ENCODE results near the gene TDRD12.
"Not testable (repeated sequence)": the region's sequence is repeated elsewhere in the genome, so short reads cannot be mapped to it uniquely, and the experiment has no call there.

The TDRD12 gene

DNA sequence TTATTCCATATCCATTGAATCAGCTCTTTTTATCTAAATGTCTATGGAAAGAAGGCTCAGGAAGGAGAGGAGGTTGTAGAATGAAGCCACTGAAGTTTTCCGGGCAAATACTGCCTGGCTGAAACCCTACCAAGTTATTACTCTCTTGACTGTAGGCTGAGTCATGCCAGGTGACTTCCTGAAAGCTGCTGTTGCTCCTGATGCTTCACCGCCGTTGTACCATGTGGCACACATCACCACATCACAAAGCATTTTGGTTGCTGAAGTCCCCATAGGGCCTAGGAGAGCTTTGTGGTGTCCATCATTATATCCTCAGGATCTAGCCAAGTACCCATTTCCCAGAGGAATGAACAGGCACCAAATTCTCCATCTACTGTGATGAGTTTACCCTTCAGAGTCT lies 11.1 kb upstream of the TDRD12 start:
- peak; percentile 93 for ATAC-seq
- H3K27me3 Mint-ChIP-seq: no peaks in the 10 kb centered on the region
- peak overlapping the region; percentile 44 for H3K27ac Mint-ChIP-seq
- H3K9me3 Mint-ChIP-seq: peaks cover 10% of the 10 kb centered on the region
- peaks cover 21% of the 10 kb centered on the region for H3K4me1 Mint-ChIP-seq
- no peak overlapping the region for H3K4me3 Mint-ChIP-seq
- peaks cover 45% of the 10 kb centered on the region for H3K36me3 Mint-ChIP-seq (ENCODE audit: low read depth)
- peak; percentile 20 for DNase-seq

DNA sequence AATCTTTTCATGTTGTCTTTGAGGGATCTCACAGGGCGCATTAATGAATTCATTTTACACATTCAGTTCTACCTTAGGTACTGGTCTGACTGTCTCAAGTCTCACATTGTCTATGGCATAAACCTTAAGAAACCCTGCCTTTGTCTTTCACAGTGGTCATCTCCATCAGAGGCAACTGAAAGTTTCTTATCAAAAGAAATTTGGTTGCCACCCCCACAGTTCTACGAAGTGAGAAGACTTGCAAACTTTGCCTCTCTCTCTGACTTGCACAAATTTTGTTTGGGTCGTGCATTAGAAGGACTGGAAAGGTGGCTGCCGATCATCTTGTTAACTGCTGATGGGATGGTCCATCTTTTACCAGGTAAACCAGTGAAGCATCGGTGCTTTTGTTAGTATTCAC lies 10.5 kb upstream of the TDRD12 start:
- ATAC-seq: no peak
- H3K36me3 Mint-ChIP-seq (ENCODE audit: low read depth): peaks cover 44% of the 10 kb centered on the region
- H3K27ac Mint-ChIP-seq: peak overlapping the region; percentile 44
- no peak for DNase-seq
- peaks cover 7% of the 10 kb centered on the region for H3K9me3 Mint-ChIP-seq
- H3K4me1 Mint-ChIP-seq: peaks cover 21% of the 10 kb centered on the region
- no peak overlapping the region for H3K4me3 Mint-ChIP-seq
- H3K27me3 Mint-ChIP-seq: no peaks in the 10 kb centered on the region

DNA sequence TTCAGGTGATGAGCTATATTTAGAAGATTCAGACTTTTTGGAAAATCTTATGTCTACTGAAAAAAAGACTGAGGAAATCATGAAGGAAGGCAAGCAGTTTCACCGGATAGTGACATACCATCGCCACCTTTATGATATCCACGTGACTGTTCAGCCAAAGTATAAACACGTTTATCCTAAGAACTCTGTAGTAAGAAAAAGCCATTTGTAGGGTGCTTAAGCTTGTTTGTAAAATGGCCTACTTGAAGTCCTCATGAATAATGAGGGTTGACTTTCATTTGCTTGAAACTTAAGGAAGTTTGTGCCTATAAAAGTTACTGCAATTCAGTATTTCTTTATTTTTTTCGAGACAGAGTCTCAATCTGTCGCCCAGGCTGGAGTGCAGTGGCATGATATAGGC lies 7.8 kb upstream of the TDRD12 start:
- DNase-seq (no peak), ATAC-seq (no peak)
- no peaks in the 10 kb centered on the region for H3K27me3 Mint-ChIP-seq
- H3K9me3 Mint-ChIP-seq: no peaks in the 10 kb centered on the region
- H3K36me3 Mint-ChIP-seq (ENCODE audit: low read depth): peaks cover 32% of the 10 kb centered on the region
- peaks cover 15% of the 10 kb centered on the region for H3K4me1 Mint-ChIP-seq
- H3K4me3 Mint-ChIP-seq: no peak overlapping the region
- no peak overlapping the region for H3K27ac Mint-ChIP-seq

DNA sequence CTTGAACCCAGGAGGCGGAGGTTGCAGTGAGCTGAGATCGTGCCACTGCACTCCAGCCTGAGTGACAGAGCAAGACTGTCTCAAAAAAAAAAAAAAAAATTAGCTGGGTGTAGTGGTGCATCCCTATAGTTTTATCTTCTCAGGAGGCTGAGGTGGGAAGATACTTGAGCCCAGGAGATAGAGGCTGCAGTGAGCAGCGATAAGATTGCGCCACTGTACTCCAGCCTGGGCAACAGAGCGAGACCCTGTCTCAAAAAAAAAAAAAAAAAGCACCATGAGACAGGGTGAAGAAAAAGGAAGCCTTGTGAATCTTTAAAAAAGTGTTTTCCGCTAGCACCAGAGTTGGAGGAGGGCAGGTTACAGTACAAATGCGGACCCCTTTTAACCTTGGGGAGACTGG lies 3.4 kb upstream of the TDRD12 start:
- not testable (repeated sequence) for H3K4me3 Mint-ChIP-seq, H3K27ac Mint-ChIP-seq, DNase-seq, H3K9me3 Mint-ChIP-seq, H3K4me1 Mint-ChIP-seq, ATAC-seq, H3K27me3 Mint-ChIP-seq
- H3K36me3 Mint-ChIP-seq (ENCODE audit: low read depth): peaks cover 18% of the 10 kb centered on the region

DNA sequence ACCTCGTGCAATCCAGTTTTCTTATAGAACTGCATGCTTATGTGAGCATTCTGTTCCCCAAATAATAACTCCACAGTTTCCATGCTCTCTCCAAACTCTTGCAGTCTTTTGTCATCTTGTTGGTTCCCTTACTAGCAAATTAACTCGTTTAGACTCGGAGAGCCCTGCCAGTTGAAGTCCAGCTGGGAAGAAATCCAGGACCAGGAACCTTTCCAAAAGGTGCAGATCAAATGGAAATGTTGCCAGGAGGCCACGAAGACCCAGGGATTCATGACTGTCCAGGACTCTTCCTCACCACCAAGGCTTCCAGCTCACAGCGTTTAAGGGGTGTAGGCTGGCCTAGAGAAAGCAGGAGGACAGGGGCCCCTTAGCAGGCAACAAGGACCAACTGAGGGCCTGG lies 2.1 kb upstream of the TDRD12 start:
- no peak overlapping the region for H3K27ac Mint-ChIP-seq
- H3K9me3 Mint-ChIP-seq: no peaks in the 10 kb centered on the region
- H3K4me1 Mint-ChIP-seq: no peaks in the 10 kb centered on the region
- DNase-seq (no peak), ATAC-seq (no peak)
- no peak overlapping the region for H3K4me3 Mint-ChIP-seq
- H3K36me3 Mint-ChIP-seq (ENCODE audit: low read depth): peaks cover 15% of the 10 kb centered on the region
- no peaks in the 10 kb centered on the region for H3K27me3 Mint-ChIP-seq

DNA sequence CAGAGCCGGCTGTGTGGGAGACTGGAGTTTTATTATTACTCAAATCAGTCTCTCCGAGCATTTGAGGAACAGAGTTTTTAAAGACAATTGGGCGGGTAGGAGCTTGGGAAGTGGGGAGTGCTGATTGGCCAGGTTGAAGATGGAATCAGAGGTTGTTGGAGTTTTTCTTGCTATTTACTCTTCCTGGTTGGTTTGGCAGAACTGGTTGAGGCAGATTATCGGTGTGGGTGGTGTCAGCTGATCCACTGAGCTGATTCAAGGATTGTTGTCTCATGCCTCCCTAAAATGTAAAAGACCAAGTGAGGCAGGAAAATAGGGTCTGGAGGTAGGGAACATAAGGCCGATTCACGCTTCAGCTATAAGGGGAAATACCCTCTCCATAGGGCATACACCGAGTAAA lies 1.3 kb upstream of the TDRD12 start:
- H3K4me1 Mint-ChIP-seq: no peaks in the 10 kb centered on the region
- no peak for ATAC-seq
- no peaks in the 10 kb centered on the region for H3K27me3 Mint-ChIP-seq
- H3K9me3 Mint-ChIP-seq: no peaks in the 10 kb centered on the region
- no peak overlapping the region for H3K27ac Mint-ChIP-seq
- no peak for DNase-seq
- peaks cover 10% of the 10 kb centered on the region for H3K36me3 Mint-ChIP-seq (ENCODE audit: low read depth)
- H3K4me3 Mint-ChIP-seq: no peak overlapping the region

DNA sequence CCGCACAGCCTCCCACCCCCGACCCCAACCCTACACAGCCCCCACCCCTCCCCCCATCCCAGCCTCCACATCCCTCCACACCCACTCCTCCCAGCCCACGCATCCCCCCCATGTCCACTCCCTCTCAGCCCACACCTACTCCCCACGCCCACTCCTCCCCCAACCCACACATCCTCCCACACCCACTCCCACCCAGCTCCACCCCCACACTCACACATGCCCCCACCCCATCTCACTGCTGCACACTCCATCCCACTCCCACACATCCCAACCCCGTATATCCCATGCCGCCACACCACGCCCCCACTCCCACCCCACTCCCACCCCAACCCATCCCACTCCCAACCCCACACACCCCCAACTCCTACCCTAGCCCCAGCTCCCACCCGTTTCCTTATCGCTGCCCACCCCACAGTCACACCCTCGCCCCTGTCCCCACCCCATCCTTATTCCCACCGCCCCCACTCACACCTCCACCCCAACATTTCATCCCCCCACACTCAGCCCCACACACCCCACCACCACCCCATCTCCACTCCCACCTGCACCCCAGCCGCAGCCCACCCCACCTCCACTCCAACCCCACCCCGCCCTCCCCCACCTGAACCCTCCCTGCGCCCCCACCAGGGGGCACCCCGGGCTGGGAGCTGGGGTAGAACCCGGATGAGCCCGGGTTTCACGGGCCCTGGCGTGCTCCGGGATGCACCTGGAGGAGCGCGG lies 809 bp downstream of the TDRD12 start:
- Mint-ChIP-seq H3K27me3 (no peaks in the 10 kb centered on the region), H3K4me1 (no peaks in the 10 kb centered on the region), H3K4me3 (no peak overlapping the region), H3K27ac (no peak overlapping the region), H3K9me3 (no peaks in the 10 kb centered on the region), H3K36me3 (ENCODE audit: low read depth) (peaks cover 2% of the 10 kb centered on the region)
- ATAC-seq: no peak
- no peak for DNase-seq

DNA sequence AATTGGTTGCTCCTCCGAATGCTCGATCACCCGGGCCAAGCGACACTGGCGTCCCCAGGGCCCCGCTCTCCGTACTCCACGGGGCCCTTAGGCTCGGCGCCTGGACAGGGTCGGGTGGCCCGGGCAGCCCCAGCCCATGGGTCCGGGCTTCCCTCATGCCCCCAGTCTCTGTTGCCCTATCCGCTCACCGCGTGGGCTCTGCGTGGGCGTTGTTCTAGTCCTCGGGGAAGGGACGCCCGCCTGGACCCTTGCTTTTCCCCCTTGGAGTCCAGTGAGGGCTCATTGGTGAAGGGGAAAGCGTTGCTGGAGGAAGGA lies 1.3 kb downstream of the TDRD12 start:
- no peaks in the 10 kb centered on the region for H3K4me1 Mint-ChIP-seq
- H3K36me3 Mint-ChIP-seq (ENCODE audit: low read depth): peaks cover 2% of the 10 kb centered on the region
- no peak for DNase-seq
- H3K4me3 Mint-ChIP-seq: no peak overlapping the region
- H3K27ac Mint-ChIP-seq: no peak overlapping the region
- H3K27me3 Mint-ChIP-seq: no peaks in the 10 kb centered on the region
- no peak for ATAC-seq
- H3K9me3 Mint-ChIP-seq: no peaks in the 10 kb centered on the region

DNA sequence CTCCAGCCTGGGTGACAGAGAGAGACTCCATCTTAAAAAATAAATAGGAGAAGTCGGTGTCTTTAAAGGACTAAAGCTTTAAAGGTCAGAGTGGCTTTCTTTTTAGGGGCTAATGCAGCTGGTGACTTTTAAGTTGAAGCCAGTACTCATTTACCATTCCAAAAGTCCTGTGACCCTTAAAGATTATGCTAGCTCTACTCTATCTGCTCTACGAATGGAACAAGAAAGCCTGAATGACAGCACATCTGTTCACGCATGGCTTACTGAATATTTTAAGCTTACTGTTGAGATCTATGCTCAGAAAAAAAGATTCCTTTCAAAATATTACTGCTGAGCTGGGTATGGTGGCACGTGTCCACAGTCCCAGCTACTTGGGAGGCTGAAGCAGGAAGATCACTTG lies 16.4 kb downstream of the TDRD12 start:
- no peak for ATAC-seq
- Mint-ChIP-seq H3K4me1 (no peaks in the 10 kb centered on the region), H3K27ac (no peak overlapping the region), H3K4me3 (no peak overlapping the region), H3K27me3 (peaks cover 6% of the 10 kb centered on the region), H3K9me3 (no peaks in the 10 kb centered on the region), H3K36me3 (ENCODE audit: low read depth) (no peaks in the 10 kb centered on the region)
- no peak for DNase-seq

DNA sequence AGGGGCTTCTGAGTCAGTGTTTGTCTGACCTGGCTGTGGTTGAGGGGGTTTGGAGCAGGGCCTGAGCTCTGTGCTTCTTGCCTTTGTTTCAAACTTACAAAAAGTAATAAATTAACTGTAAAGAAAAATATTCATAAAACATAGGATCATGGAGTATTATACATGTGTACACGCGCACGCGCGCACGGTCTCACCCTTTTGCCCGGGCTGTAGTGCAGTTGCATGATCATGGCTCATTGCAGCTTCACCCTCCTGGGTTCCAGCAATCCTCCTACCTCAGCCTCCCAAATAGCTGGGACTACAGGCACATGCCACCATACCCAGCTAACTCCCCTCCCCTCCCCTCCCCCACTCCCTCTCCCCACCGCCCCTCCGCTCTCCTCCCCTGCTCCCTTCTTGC lies 23.5 kb downstream of the TDRD12 start:
- Mint-ChIP-seq H3K27ac (no peak overlapping the region), H3K4me3 (no peak overlapping the region), H3K36me3 (ENCODE audit: low read depth) (no peaks in the 10 kb centered on the region), H3K27me3 (peaks cover 11% of the 10 kb centered on the region), H3K9me3 (no peaks in the 10 kb centered on the region), H3K4me1 (peaks cover 7% of the 10 kb centered on the region)
- no peak for DNase-seq
- ATAC-seq: no peak

DNA sequence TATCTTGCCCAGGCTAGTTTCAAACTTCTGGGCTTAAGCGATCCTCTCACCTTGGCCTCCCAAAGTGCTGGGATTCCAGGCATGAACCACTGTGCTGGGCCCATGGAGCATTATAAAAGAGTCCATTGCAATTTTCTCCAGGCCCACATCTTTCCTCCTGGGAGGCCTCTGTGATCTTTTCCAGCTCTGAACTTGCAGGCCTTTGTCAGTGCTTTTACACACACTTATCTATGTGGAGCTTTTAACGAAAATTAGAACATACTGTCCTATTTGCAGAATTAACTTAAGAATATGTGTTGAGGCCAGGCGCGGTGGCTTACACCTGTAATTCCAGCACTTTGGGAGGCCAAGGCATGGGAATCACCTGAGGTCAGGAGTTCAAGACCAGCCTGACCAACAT lies 23.9 kb downstream of the TDRD12 start:
- Mint-ChIP-seq H3K27me3 (peaks cover 11% of the 10 kb centered on the region), H3K9me3 (no peaks in the 10 kb centered on the region)

DNA sequence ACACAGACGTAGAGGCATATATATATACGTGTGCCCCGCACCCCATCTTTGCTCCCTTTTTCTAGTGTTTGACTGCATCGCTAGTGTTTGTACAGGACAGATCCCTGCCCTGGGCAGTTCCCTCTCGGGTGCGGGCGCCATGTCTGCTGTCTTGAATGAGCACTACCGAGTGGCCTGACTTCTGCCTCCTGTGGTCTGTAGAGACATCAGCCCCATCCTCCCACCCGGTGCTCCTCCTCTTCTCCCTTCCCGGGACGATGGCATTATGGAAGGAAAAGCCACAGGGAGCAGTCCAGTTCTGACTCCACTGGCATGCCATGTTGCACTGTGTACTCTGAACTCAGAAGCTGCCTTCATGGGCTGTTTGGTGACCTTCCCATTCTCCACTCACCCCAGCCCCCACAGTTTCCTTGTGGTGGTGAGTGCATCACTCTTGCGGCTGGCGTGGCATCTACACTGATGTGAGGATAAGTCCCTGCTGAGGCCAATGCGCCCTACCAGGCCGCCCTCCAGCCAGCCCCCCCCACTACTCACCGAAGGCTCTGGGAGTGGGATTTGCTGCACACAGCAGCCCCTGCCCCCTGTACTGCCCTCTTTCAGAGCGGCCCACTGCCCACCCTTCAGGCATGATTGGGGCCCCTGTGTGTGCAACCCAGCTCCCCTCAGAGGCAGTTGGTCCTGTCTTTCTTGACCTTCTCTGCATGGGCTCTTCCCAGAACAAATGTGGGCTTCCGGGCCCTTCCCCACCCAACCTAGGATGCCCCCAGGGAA lies 25.2 kb downstream of the TDRD12 start:
- peak; percentile 49 for ATAC-seq
- H3K9me3 Mint-ChIP-seq: no peaks in the 10 kb centered on the region
- H3K27me3 Mint-ChIP-seq: peaks cover 10% of the 10 kb centered on the region
- H3K4me3 Mint-ChIP-seq: no peak overlapping the region
- H3K27ac Mint-ChIP-seq: no peak overlapping the region
- DNase-seq: no peak
- H3K36me3 Mint-ChIP-seq (ENCODE audit: low read depth): no peaks in the 10 kb centered on the region
- peaks cover 10% of the 10 kb centered on the region for H3K4me1 Mint-ChIP-seq

More for the DNA sequence above, 23.9 kb downstream of the TDRD12 start:
- no peak overlapping the region for H3K4me3 Mint-ChIP-seq
- no peaks in the 10 kb centered on the region for H3K36me3 Mint-ChIP-seq (ENCODE audit: low read depth)
- DNase-seq: no peak
- peaks cover 10% of the 10 kb centered on the region for H3K4me1 Mint-ChIP-seq
- no peak overlapping the region for H3K27ac Mint-ChIP-seq
- ATAC-seq: no peak

DNA sequence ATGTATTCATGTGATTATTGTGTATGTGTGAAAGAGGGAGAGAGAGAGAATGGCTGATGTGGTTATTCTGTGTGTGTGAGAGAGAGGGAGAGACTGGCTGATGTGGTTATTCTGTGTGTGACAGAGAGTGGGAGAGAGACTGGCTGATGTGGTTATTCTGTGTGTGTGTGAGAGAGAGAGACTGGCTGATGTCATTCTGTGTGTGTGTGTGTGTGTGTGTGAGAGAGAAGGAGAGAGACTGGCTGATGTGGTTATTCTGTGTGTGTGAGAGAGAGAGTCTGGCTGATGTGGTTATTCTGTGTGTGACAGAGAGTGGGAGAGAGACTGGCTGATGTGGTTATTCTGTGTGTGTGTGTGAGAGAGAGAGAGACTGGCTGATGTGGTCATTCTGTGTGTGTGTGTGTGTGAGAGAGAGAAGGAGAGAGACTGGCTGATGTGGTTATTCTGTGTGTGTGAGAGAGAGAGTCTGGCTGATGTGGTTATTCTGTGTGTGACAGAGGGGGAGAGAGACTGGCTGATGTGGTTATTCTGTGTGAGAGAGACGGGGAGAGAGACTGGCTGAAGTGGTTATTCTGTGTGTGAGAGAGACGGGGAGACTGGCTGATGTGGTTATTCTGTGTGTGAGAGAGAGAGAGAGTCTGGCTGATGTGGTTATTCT lies 26.2 kb downstream of the TDRD12 start:
- H3K27ac Mint-ChIP-seq; DNase-seq; H3K36me3 Mint-ChIP-seq (ENCODE audit: low read depth); H3K9me3 Mint-ChIP-seq; H3K4me3 Mint-ChIP-seq; ATAC-seq: not testable (repeated sequence)
- peaks cover 16% of the 10 kb centered on the region for H3K27me3 Mint-ChIP-seq
- H3K4me1 Mint-ChIP-seq: peaks cover 10% of the 10 kb centered on the region

DNA sequence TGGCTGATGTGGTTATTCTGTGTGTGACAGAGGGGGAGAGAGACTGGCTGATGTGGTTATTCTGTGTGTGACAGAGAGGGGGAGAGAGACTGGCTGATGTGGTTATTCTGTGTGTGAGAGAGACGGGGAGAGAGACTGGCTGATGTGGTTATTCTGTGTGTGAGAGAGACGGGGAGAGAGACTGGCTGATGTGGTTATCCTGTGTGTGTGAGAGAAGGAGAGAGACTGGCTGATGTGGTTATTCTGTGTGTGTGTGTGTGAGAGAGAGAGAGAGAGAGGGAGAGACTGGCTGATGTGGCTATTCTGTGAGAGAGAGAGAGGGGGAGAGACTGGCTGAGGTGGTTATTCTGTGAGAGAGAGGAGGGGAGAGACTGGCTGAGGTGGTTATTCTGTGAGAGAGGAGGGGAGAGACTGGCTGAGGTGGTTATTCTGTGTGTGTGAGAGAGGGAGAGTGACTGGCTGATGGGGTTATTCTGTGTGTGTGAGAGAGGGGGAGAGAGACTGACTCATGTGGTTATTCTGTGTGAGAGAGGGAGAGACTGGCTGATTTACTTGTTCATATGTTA lies 27.1 kb downstream of the TDRD12 start:
- Mint-ChIP-seq H3K4me1 (peaks cover 10% of the 10 kb centered on the region), H3K27me3 (peaks cover 20% of the 10 kb centered on the region)
- not testable (repeated sequence) for H3K36me3 Mint-ChIP-seq (ENCODE audit: low read depth); H3K4me3 Mint-ChIP-seq; H3K27ac Mint-ChIP-seq; DNase-seq; H3K9me3 Mint-ChIP-seq
- ATAC-seq: peak; percentile 47

DNA sequence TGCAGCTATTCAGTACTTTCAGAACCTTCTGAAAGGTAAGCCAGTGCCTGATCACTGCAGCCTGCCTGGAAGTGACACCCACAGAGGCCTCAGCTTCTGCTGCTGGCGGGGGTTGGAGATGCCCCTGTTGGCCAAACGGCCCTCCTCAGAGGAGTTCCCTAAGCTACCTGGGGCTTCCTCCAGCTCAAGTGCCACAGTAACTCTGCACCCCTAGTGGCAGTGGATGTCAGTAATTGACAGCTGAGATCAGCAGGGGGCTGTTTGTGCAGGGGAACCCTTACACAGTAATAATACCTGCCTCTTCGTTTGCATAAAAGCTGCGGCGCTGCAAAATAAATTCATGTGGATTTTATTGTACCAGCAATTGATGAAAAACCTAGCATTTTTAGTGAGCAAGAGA lies 28.9 kb downstream of the TDRD12 start:
- Mint-ChIP-seq H3K4me1 (peaks cover 10% of the 10 kb centered on the region), H3K36me3 (ENCODE audit: low read depth) (no peaks in the 10 kb centered on the region), H3K9me3 (no peaks in the 10 kb centered on the region), H3K4me3 (no peak overlapping the region), H3K27me3 (peaks cover 20% of the 10 kb centered on the region), H3K27ac (no peak overlapping the region)
- DNase-seq: no peak
- no peak for ATAC-seq
